WTC11 (cell line): Measurements from ENCODE around the gene EXOC4. TPM values are rescaled to one million over a fixed set of nuclear protein-coding genes. Genes with fewer than 3 reads are reported as not detected.

Experiments used
- ATAC-seq: fragments of 200-7000 bp; cut with Tn5 transposase; 2 replicates; pipeline ENCODE4 v1.10.0; 2021; ENCODE audit warnings: mild to moderate bottlenecking, moderate library complexity
- CTCF ChIA-PET: fragments of 300-600 bp; sonication (Branson Sonifier 250); formaldehyde crosslinking; loops from one replicate; lab custom pipeline; 2021; ENCODE audit warnings: antibody characterized with exemption; lab: Charles Lee
- POLR2A ChIA-PET: fragments of 350-600 bp; sonication (Branson Sonifier 250); formaldehyde crosslinking; loops from one replicate; lab custom pipeline; 2021; ENCODE audit warnings: antibody characterized with exemption; lab: Charles Lee
- DNase-seq: peaks from one replicate; pipeline ENCODE4 v3.0.0; 2021; ENCODE audit warnings: low spot score
- H3K27ac Mint-ChIP-seq: 2 replicates; pipeline ENCODE4 v1.8.0; 2021; ENCODE audit warnings: mixed read lengths
- H3K27me3 Mint-ChIP-seq: 2 replicates; pipeline ENCODE4 v1.8.0; 2021; ENCODE audit warnings: low read depth, mild to moderate bottlenecking, moderate library complexity, mixed read lengths
- H3K36me3 Mint-ChIP-seq: 2 replicates; pipeline ENCODE4 v1.8.0; 2021; ENCODE audit warnings: mixed read lengths
- H3K4me1 Mint-ChIP-seq: 2 replicates; pipeline ENCODE4 v1.8.0; 2022; ENCODE audit warnings: mixed read lengths
- H3K4me3 Mint-ChIP-seq: 2 replicates; pipeline ENCODE4 v1.8.0; 2021; ENCODE audit warnings: mild to moderate bottlenecking, moderate library complexity, mixed read lengths
- H3K9me3 Mint-ChIP-seq: 2 replicates; pipeline ENCODE4 v1.8.0; 2021; ENCODE audit warnings: mixed read lengths
- ETV6 ChIP-seq: sonication (generic); formaldehyde crosslinking; IDR thresholded peaks from 2 replicates; pipeline ENCODE4 v1.8.1; 2022; ENCODE audit warnings: mild to moderate bottlenecking, missing genetic modification reagents
- FOXP1 ChIP-seq: sonication (generic); formaldehyde crosslinking; IDR thresholded peaks from 2 replicates; pipeline ENCODE4 v1.8.0; 2022; ENCODE audit warnings: missing genetic modification reagents, mild to moderate bottlenecking, moderate library complexity, borderline replicate concordance
- GABPB1 ChIP-seq: sonication (generic); formaldehyde crosslinking; IDR thresholded peaks from 2 replicates; pipeline ENCODE4 v1.8.1; 2023; ENCODE audit warnings: mild to moderate bottlenecking, missing genetic modification reagents
- GRHL2 ChIP-seq: fragments of 250-450 bp; sonication (Bioruptor Pico); IDR thresholded peaks from 2 replicates; pipeline ENCODE4 v1.8.0; 2022; ENCODE audit warnings: mild to moderate bottlenecking, moderate library complexity; ENCODE audit not compliant: insufficient replicate concordance, severe bottlenecking
- KAT7 ChIP-seq: sonication (generic); formaldehyde crosslinking; IDR thresholded peaks from 2 replicates; pipeline ENCODE4 v1.8.1; 2023; ENCODE audit warnings: missing genetic modification reagents, mild to moderate bottlenecking, borderline replicate concordance
- MXD4 ChIP-seq: fragments of 250-450 bp; sonication (Bioruptor Pico); IDR thresholded peaks from 2 replicates; pipeline ENCODE4 v1.8.0; 2021; ENCODE audit warnings: mild to moderate bottlenecking, moderate library complexity, borderline replicate concordance
- NFATC4 ChIP-seq: fragments of 250-450 bp; sonication (Bioruptor Pico); IDR thresholded peaks from 2 replicates; pipeline ENCODE4 v1.9.0; 2021; ENCODE audit warnings: mild to moderate bottlenecking
- NFYB ChIP-seq: sonication (generic); formaldehyde crosslinking; conservative IDR thresholded peaks from 2 replicates; pipeline ENCODE4 v1.8.0; 2022; ENCODE audit warnings: low read depth, missing genetic modification reagents
- RELA ChIP-seq: sonication (generic); formaldehyde crosslinking; IDR thresholded peaks from 2 replicates; pipeline ENCODE4 v1.8.1; 2022; ENCODE audit warnings: missing genetic modification reagents, mild to moderate bottlenecking, borderline replicate concordance
- SMAD4 ChIP-seq: sonication (generic); formaldehyde crosslinking; IDR thresholded peaks from 2 replicates; pipeline ENCODE4 v1.8.0; 2022; ENCODE audit warnings: mild to moderate bottlenecking, missing genetic modification reagents
- TCF7 ChIP-seq: sonication (generic); formaldehyde crosslinking; IDR thresholded peaks from 2 replicates; pipeline ENCODE4 v1.8.0; 2022; ENCODE audit warnings: mild to moderate bottlenecking, low read depth, missing genetic modification reagents, moderate library complexity
- TEAD1 ChIP-seq: sonication (generic); formaldehyde crosslinking; IDR thresholded peaks from 2 replicates; pipeline ENCODE4 v1.8.0; 2022; ENCODE audit warnings: mild to moderate bottlenecking, missing genetic modification reagents
- TP53 ChIP-seq: sonication (generic); formaldehyde crosslinking; IDR thresholded peaks from 2 replicates; pipeline ENCODE4 v1.8.1; 2023; ENCODE audit warnings: mild to moderate bottlenecking, missing genetic modification reagents
- ZNF121 ChIP-seq: sonication (generic); formaldehyde crosslinking; IDR thresholded peaks from 2 replicates; pipeline ENCODE4 v1.8.0; 2023; ENCODE audit warnings: missing genetic modification reagents
- total RNA-seq: library from RNA; stranded (reverse); gene quantifications from 3 replicates; pipeline ENCODE4 v1.2.3, GENCODE V29; 2021
- TF ChIP-seq, protein P1 (sequence below): sonication (generic); formaldehyde crosslinking; IDR thresholded peaks from 2 replicates; pipeline ENCODE4 v1.8.1; 2022; ENCODE audit warnings: low read depth, missing genetic modification reagents, borderline replicate concordance
- TF ChIP-seq, protein P2 (sequence below): sonication (generic); formaldehyde crosslinking; IDR thresholded peaks from 2 replicates; pipeline ENCODE4 v1.8.0; 2023; ENCODE audit warnings: missing genetic modification reagents, mild to moderate bottlenecking, borderline replicate concordance
- TF ChIP-seq, protein P3 (sequence below): sonication (generic); formaldehyde crosslinking; IDR thresholded peaks from 2 replicates; pipeline ENCODE4 v1.8.1; 2022; ENCODE audit warnings: low read depth, mild to moderate bottlenecking, moderate library complexity, missing genetic modification reagents, borderline replicate concordance
- TF ChIP-seq, protein P4 (sequence below): sonication (generic); formaldehyde crosslinking; IDR thresholded peaks from 2 replicates; pipeline ENCODE4 v1.8.0; 2022; ENCODE audit warnings: mild to moderate bottlenecking, missing genetic modification reagents
- TF ChIP-seq, protein P5 (sequence below): fragments of 250-450 bp; sonication (Bioruptor Pico); IDR thresholded peaks from 2 replicates; pipeline ENCODE4 v1.9.0; 2021; ENCODE audit warnings: mild to moderate bottlenecking
- TF ChIP-seq, protein P6 (sequence below): sonication (generic); formaldehyde crosslinking; IDR thresholded peaks from 2 replicates; pipeline ENCODE4 v1.8.1; 2022; ENCODE audit warnings: mild to moderate bottlenecking, moderate library complexity, missing genetic modification reagents
- TF ChIP-seq, protein P7 (sequence below): sonication (generic); formaldehyde crosslinking; IDR thresholded peaks from 2 replicates; pipeline ENCODE4 v1.8.1; 2023; ENCODE audit warnings: mild to moderate bottlenecking, missing genetic modification reagents, moderate library complexity

EXOC4 gene
- total RNA-seq, 1 experiment from 2014 or later = 62.0 TPM

DNA sequence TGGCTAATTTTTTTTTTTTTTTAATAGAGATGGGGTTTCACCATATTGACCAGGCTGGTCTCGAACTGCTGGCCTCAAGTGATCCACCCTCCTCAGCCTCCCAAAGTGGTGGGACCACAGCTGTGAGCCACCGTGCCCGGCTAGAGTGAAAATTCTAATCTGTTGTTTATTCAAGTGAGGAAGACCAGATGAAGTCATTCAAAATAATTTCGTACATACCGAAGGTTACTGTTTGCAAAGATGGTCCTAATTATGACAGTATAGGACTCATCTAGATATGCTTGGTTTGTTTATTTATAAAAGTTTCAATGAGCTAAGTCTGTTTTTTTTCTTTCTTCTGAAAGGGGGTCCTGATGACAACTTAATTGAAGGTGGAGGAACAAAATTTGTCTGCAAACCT lies 376.8 kb downstream of the EXOC4 start:
- no peaks in the 10 kb centered on the region; the same call in 1 of the 2 replicates for H3K27me3 Mint-ChIP-seq
- H3K4me1 Mint-ChIP-seq = peaks cover 4% of the 10 kb centered on the region
- POLR2A ChIA-PET = no interaction called here
- DNase-seq (no peak), ATAC-seq (no peak)
- H3K9me3 Mint-ChIP-seq = no peaks in the 10 kb centered on the region
- no peaks in the 10 kb centered on the region for H3K36me3 Mint-ChIP-seq
- CTCF ChIA-PET = no interaction called here
- H3K27ac Mint-ChIP-seq = no peak overlapping the region
- no peak overlapping the region for H3K4me3 Mint-ChIP-seq
- TF ChIP-seq GABPB1 (no peak), SMAD4 (CRISPR knock-in tag) (no peak), NFATC4 (no peak)
- TF ChIP-seq, protein P1, sequence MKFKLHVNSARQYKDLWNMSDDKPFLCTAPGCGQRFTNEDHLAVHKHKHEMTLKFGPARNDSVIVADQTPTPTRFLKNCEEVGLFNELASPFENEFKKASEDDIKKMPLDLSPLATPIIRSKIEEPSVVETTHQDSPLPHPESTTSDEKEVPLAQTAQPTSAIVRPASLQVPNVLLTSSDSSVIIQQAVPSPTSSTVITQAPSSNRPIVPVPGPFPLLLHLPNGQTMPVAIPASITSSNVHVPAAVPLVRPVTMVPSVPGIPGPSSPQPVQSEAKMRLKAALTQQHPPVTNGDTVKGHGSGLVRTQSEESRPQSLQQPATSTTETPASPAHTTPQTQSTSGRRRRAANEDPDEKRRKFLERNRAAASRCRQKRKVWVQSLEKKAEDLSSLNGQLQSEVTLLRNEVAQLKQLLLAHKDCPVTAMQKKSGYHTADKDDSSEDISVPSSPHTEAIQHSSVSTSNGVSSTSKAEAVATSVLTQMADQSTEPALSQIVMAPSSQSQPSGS = no peak
- TF ChIP-seq, protein P2, sequence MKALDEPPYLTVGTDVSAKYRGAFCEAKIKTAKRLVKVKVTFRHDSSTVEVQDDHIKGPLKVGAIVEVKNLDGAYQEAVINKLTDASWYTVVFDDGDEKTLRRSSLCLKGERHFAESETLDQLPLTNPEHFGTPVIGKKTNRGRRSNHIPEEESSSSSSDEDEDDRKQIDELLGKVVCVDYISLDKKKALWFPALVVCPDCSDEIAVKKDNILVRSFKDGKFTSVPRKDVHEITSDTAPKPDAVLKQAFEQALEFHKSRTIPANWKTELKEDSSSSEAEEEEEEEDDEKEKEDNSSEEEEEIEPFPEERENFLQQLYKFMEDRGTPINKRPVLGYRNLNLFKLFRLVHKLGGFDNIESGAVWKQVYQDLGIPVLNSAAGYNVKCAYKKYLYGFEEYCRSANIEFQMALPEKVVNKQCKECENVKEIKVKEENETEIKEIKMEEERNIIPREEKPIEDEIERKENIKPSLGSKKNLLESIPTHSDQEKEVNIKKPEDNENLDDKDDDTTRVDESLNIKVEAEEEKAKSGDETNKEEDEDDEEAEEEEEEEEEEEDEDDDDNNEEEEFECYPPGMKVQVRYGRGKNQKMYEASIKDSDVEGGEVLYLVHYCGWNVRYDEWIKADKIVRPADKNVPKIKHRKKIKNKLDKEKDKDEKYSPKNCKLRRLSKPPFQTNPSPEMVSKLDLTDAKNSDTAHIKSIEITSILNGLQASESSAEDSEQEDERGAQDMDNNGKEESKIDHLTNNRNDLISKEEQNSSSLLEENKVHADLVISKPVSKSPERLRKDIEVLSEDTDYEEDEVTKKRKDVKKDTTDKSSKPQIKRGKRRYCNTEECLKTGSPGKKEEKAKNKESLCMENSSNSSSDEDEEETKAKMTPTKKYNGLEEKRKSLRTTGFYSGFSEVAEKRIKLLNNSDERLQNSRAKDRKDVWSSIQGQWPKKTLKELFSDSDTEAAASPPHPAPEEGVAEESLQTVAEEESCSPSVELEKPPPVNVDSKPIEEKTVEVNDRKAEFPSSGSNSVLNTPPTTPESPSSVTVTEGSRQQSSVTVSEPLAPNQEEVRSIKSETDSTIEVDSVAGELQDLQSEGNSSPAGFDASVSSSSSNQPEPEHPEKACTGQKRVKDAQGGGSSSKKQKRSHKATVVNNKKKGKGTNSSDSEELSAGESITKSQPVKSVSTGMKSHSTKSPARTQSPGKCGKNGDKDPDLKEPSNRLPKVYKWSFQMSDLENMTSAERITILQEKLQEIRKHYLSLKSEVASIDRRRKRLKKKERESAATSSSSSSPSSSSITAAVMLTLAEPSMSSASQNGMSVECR = no peak
- TF ChIP-seq, all 79 proteins: peak for 0

DNA sequence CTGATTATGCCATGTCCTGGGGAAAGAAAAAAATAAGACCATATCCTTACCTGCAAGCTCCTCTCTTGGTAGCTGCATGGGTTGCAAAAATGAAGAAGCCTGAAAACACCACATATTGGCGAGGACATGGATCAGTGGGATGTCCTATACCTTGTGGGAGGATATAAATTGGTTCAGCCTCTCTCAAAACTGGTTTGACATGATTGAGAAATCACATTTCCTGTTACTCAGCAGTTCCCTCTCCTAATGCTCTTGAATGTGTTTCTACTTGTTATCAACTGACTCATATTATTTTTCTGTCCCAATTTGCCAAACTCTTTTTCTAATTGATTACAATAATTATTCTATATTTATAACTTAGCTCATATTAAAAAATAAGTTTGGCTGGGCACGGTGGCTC lies 380.2 kb downstream of the EXOC4 start:
- Mint-ChIP-seq H3K27ac (no peak overlapping the region), H3K27me3 (no peaks in the 10 kb centered on the region; the same call in 1 of the 2 replicates), H3K4me1 (peaks cover 4% of the 10 kb centered on the region), H3K9me3 (no peaks in the 10 kb centered on the region), H3K36me3 (no peaks in the 10 kb centered on the region), H3K4me3 (no peak overlapping the region)
- no peak for TF ChIP-seq TCF7 (CRISPR knock-in tag)
- no peak for TF ChIP-seq RELA
- TF ChIP-seq, protein P3, sequence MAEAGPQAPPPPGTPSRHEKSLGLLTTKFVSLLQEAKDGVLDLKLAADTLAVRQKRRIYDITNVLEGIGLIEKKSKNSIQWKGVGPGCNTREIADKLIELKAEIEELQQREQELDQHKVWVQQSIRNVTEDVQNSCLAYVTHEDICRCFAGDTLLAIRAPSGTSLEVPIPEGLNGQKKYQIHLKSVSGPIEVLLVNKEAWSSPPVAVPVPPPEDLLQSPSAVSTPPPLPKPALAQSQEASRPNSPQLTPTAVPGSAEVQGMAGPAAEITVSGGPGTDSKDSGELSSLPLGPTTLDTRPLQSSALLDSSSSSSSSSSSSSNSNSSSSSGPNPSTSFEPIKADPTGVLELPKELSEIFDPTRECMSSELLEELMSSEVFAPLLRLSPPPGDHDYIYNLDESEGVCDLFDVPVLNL (CRISPR knock-in tag) = no peak
- POLR2A ChIA-PET = no interaction called here
- CTCF ChIA-PET = no interaction called here
- DNase-seq = no peak
- ATAC-seq = no peak

DNA sequence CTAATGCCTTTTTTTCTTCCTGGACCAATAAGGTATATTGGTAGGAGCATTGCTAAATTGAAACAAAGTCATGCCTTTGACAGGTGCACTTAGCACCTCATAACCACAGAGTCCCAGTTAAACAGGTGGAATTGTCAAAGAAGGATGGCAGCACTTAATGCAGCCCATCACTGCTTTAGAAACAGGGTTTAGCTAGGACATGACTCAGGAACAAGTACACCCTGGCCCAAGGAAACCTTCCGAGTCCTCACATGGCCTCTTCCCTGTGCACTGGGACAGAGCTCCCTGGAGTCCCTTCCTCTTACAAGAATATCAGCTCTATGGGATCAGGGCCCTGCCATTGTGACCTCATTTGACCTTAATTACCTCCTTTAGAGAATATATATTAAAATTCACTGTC lies 382.7 kb downstream of the EXOC4 start:
- H3K27ac Mint-ChIP-seq = no peak overlapping the region
- no peaks in the 10 kb centered on the region; the same call in 1 of the 2 replicates for H3K27me3 Mint-ChIP-seq
- H3K4me1 Mint-ChIP-seq = peaks cover 4% of the 10 kb centered on the region
- ChIA-PET POLR2A (no interaction called here), CTCF (no interaction called here)
- H3K4me3 Mint-ChIP-seq = no peak overlapping the region
- ATAC-seq (no peak), DNase-seq (no peak)
- H3K36me3 Mint-ChIP-seq = no peaks in the 10 kb centered on the region
- H3K9me3 Mint-ChIP-seq = no peaks in the 10 kb centered on the region
- no peak for TF ChIP-seq FOXP1
- no peak for TF ChIP-seq ETV6 (CRISPR knock-in tag)
- no peak for TF ChIP-seq KAT7 (CRISPR knock-in tag)
- TF ChIP-seq, protein P4, sequence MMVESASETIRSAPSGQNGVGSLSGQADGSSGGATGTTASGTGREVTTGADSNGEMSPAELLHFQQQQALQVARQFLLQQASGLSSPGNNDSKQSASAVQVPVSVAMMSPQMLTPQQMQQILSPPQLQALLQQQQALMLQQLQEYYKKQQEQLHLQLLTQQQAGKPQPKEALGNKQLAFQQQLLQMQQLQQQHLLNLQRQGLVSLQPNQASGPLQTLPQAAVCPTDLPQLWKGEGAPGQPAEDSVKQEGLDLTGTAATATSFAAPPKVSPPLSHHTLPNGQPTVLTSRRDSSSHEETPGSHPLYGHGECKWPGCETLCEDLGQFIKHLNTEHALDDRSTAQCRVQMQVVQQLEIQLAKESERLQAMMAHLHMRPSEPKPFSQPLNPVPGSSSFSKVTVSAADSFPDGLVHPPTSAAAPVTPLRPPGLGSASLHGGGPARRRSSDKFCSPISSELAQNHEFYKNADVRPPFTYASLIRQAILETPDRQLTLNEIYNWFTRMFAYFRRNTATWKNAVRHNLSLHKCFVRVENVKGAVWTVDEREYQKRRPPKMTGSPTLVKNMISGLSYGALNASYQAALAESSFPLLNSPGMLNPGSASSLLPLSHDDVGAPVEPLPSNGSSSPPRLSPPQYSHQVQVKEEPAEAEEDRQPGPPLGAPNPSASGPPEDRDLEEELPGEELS (CRISPR knock-in tag) = no peak
- no peak for TF ChIP-seq NFATC4
- TF ChIP-seq ZNF121 (CRISPR knock-in tag) = no peak
- TF ChIP-seq TP53 (CRISPR knock-in tag) = no peak
- TF ChIP-seq, protein P5, sequence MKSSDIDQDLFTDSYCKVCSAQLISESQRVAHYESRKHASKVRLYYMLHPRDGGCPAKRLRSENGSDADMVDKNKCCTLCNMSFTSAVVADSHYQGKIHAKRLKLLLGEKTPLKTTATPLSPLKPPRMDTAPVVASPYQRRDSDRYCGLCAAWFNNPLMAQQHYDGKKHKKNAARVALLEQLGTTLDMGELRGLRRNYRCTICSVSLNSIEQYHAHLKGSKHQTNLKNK (CRISPR knock-in tag) = no peak
- no peak for TF ChIP-seq TEAD1 (CRISPR knock-in tag)
- TF ChIP-seq, protein P6, sequence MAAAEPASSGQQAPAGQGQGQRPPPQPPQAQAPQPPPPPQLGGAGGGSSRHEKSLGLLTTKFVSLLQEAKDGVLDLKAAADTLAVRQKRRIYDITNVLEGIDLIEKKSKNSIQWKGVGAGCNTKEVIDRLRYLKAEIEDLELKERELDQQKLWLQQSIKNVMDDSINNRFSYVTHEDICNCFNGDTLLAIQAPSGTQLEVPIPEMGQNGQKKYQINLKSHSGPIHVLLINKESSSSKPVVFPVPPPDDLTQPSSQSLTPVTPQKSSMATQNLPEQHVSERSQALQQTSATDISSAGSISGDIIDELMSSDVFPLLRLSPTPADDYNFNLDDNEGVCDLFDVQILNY (CRISPR knock-in tag) = no peak
- no peak for TF ChIP-seq MXD4 (CRISPR knock-in tag)
- no peak for TF ChIP-seq GABPB1
- TF ChIP-seq GRHL2 (CRISPR knock-in tag) = no peak
- TF ChIP-seq, protein P7, sequence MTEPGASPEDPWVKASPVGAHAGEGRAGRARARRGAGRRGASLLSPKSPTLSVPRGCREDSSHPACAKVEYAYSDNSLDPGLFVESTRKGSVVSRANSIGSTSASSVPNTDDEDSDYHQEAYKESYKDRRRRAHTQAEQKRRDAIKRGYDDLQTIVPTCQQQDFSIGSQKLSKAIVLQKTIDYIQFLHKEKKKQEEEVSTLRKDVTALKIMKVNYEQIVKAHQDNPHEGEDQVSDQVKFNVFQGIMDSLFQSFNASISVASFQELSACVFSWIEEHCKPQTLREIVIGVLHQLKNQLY (CRISPR knock-in tag) = no peak
- TF ChIP-seq NFYB (CRISPR knock-in tag) = no peak
- TF ChIP-seq TCF7 (CRISPR knock-in tag) = no peak
